GM21360 (cell line): ENCODE measurements around the gene ERCC8.
"Not testable (repeated sequence)": the region's sequence is repeated elsewhere in the genome, so short reads cannot be mapped to it uniquely, and the experiment has no call there.

Source experiments
- ATAC-seq: cut with Tn5 transposase; IDR thresholded peaks from one replicate; pipeline ENCODE4 v1.9.1; 2021; ENCODE audit warnings: mild to moderate bottlenecking, moderate library complexity; ENCODE audit not compliant: unreplicated experiment

ERCC8 gene

DNA sequence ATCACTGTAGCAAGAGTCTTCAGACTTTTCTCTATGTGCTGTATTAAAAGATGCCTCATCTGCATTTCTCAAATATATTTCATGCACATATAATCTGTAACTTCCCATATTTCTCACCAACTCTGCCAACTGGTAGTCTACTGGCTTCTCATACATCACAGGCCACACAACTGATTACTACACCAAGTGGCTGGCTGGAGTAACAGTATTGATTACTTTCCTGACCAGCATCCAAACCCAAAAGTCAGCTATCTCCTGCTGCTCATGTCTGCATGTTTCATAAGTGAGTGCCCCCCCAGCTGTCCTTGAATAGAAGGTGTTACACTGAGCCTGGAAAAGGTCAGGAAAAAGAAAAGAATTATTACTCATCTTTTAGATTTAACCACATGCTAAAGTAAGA, 17.4 kb downstream of the ERCC8 start:
- ATAC-seq, result no peak

DNA sequence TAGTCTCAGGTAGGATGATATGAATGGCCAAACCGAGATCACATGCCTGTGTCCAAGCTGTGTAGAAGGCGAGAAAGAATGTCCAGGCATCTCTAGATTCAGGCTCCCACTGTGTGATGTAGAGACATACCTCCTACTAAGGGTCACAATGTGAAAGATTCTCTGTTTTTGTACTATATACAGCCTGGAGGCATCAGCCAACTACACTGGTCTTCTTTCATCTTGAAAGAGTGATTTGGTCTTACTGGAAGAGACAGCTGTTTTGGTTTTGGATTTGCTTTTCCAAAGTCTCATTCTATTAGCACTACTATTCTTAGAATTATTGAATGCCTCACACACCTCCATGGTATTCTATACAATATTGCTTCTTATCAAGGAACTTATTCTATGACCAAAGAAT, 26.4 kb downstream of the ERCC8 start:
- no peak for ATAC-seq

DNA sequence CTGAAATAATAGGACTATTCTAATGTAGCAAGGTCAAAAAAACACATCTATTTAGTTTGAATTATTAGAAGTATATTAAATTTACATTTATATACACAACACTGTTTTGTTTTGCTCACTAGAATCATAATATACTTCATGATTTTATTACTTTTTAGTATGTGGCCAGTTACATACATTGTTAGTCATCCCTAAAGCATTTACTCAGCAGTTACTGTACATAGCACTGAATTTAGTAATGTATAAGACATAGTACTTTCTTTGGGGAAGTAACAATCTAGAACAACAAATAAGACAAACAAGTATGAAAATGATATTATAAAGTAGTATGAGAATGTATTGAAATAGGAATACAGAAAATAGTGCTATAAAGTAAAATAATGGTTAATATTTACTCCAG, 28.2 kb downstream of the ERCC8 start:
- ATAC-seq, result no peak

DNA sequence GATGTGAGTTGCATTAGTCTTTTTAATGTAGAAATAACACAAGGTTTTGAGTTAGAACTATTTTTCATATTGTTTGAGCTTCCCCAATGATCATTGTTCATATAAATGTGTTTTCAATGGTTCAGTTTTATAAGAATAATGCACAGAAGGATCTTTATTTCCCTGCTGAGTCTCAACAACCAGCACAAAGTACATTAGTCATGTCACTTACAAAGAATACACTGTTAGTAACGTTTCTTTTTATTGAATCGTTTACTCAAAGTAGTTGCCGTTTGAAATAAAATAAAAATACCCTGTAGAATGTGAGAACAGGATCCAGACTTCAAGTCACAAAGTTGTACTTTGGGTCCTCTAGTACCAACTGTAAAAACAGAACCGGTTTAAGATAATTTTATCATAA, 41.5 kb downstream of the ERCC8 start:
- no peak for ATAC-seq

DNA sequence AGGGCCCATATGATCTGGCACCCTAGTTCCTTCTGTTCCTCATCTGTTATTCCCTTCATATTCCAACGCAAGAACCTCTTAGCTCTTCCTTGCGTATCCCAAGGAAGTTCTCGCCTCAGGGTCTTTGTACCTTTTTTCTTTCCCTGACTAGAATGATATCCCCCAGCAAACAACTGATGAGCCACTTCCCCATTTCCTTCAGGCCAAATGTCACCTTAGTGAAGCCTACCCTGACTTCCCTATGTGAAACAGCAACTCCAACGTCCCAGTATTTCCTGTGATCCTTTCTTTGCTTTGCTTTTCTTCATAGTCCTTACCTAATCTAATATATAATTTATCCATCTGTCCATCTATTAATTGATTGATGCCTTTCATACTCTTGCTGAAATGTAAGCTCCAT, 47.9 kb downstream of the ERCC8 start:
- ATAC-seq, result no peak

DNA sequence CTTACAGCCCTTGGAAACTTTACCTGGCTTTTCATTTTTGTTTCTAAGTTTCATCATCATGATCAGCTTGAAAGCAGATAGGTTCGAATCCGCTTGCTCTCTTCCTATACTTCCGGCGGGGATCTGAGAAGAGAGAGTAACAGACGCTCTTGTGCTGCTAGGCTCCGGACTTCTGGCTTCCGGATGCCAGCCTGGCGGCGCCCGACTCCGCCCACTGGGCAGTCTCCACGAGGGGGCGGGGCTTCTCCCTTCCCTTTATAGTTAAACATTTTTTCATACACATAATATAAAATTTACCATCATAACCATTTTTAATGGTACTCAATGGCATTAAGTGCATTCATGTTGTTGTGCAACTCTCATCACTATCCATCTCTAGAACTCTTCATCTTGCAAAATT, 51.3 kb downstream of the ERCC8 start:
- no peak for ATAC-seq

DNA sequence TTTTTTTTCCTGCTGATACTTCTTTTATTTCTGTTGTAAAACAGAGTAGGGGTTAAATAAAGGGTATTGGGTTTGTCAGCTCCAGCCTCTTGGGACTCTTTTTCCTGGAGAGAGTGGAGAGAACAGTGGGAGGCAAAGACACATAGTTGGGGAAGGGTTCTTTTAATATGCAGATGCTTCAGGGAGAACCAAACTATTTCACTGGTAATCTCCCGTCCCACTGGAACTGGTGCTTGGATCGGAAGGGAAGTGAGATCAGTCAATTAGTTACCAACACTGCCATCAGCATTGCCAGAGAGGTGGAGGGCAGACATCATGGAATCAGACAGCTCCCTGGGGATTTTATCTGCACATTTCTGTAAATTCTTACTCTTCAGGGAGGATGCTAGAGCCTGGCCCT, 53.2 kb downstream of the ERCC8 start:
- ATAC-seq, result no peak

DNA sequence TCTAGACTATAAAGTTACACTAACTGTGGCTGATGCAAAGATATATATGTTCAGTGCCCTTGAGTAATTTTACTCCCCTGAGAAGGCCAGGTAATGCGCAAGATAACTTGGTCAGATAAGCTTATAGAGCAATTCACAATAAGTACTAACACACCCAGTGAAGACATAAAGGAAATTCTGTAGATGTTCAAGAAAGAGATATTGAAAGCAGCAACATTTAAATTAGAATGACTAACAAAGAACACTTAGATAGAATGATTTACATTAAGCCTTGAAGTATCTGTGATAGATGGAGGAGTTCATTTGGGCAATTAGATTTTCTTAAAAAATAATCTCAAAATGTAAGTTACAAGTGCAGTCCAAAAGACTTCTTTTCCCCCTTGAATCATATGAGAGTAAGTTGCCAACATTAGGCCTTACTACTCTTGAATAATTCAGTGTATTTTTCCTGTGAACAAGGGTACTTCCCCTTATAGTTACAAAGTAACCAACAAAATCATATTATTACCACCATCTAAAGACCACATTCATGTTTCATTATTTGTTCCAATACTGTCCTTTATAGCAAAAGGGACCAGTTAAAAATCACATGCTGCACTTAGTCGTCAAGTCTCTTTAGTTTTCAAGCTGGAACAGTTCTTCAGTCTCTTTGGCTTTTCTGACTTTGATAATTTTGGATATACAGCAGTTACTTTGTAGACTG, 56.4 kb downstream of the ERCC8 start:
- no peak for ATAC-seq

DNA sequence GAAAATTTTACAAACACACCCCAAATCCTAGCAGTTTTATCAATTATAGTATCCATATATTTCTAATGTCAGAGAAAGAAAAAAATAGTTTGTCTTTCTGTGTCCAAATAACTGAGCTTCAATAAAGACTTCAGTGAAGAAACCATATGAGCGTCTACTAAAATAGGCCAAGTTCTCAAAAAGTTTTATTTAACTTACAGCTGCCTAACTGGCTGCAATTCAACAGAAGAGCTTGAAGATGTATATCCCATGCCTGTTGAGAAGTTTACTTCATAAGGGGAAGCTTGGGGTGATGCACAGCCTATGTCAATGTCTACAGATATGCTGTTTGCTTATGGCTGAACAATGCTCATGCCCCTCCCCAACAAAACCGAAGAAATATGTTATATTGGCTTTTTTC, 57.1 kb downstream of the ERCC8 start:
- no peak for ATAC-seq

DNA sequence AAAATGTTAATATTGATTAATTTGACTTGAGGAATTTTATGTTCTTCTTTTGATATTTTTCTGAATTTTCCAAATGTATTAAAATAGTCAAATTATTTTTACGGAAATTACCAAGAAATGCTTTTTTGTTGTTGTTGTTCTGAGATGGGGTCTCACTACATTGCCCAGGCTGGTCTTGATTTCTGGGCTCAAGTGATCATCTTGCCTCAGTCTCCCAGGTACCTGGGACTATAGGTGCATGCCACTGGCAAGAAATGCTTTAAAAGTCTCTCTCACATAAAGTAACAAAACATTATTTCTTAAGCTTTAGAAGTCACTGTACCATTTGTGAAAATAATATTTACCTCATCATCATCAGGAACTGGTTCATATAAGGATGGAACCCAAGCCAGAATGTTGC, 57.8 kb downstream of the ERCC8 start:
- ATAC-seq, result no peak

DNA sequence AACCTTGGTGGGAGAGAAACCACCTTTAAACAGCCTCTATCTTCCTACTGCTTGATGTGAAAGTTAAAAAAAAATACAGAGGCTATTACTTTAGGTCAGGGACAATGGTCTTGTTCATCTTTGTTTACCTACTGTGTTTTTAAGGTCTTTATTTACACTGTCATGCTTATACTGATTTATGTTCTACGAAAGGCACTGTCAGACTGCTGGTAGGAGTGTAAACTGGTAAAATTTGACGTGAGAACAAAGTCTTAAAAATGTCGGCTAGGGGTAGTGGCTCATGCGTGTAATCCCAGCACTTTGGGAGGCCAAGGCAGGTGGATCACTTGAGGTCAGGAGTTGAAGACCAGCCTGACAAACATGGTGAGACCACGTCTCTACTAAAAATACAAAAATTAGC, 58.7 kb downstream of the ERCC8 start:
- ATAC-seq, result no peak

DNA sequence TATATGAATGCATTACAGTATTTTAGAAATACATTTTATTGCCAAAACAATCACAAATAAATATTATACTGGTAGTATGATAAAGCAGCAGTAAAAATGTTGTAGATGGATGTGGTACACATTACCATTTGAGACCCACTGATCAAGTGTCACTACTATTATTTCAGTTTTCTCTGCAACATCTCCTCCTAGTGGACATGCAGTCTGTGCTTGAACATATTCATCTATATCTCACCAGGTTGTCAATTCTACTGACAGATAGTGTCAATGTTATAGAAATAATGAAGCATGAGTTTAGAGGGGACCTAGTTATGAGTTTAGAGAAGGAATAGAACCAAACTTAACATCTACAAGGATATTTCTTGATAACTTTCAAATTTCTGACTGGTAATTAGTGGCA, 61.6 kb downstream of the ERCC8 start:
- no peak for ATAC-seq

DNA sequence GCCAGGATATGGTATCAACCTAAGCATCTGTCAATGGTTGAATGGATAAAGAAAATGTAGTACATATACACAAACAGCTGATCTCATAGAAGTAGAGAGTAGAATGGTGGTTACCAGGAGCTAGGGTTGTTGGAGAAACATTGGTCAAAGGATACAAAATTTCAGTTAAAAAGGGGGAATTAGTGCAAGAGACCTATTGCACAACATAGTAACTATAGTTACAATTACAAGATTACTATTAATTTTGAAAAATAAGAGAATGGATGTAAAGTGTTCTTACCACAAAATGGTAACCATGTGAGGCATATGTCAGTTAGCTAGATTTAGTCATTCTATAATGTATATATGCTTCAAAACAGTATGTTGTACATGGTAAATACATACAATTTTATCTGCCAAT, 72.0 kb downstream of the ERCC8 start:
- no peak for ATAC-seq

DNA sequence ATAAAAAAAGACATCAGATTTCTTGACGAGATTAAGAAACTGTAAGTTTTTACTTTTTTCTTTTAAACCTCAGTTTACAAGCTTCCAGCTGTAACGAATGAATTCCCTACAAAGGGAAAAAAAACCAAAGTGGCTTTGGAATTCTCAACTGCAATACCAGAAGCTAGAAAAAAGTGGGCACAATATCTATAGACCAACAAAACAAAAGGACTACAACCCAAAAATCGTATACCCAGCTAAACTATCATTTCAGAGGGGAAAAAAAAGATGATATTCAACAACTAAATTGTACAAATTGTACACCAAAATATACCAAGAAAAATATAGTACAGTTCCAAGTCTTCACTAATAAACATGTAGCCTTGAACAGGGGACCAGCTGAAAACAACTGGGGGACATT, 74.0 kb downstream of the ERCC8 start:
- ATAC-seq, result no peak

DNA sequence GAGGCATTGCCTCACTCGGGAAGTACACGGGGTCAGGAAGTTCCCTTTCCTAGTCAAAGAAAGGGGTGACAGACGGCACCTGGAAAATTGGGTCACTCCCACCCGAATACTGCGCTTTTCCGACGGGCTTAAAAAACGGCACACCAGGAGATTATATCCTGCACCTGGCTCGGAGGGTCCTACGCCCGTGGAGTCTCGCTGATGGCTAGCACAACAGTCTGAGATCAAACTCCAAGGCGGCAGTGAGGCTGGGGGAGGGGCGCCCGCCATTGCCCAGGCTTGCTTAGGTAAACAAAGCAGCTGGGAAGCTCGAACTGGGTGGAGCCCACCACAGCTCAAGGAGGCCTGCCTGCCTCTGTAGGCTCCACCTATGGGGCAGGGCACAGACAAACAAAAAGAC, 84.3 kb downstream of the ERCC8 start:
- ATAC-seq, result not testable (repeated sequence)

DNA sequence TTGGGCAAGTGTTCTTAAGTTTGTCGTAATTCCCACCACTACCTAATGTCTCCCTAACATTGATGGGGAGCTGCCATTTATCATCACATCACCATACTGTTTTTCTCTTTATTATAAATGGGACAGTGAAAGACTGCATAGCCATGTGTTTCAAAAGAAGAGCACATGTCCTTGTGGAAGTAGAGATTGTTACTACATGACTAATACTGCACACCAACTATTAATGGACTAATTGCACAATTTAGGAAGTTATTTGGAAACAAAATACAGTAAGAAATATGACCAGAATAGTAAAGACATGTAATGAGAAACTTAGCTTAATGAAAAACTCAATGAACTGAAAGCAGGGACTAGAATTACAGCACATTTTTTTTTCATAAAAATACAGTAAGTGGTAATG, 88.8 kb downstream of the ERCC8 start:
- no peak for ATAC-seq

DNA sequence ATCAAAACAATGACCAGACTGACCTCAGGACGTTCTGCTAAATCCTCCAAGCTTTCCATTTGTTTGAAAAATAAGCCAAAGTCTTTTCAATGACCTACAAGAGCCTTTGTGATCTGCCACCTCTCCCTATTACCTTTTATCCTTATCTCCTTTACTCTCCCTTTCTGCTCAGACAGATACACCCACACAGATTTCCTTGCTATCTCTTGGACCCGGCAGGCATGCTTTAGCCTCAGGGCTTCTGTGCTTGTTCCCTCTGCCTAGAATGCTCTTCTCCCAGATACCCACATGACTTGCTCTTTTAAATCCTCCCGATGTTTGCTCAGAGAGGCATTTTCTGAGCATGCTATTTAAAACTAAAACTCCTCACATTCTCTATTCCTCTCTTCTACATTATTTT, 91.9 kb downstream of the ERCC8 start:
- ATAC-seq, result no peak

DNA sequence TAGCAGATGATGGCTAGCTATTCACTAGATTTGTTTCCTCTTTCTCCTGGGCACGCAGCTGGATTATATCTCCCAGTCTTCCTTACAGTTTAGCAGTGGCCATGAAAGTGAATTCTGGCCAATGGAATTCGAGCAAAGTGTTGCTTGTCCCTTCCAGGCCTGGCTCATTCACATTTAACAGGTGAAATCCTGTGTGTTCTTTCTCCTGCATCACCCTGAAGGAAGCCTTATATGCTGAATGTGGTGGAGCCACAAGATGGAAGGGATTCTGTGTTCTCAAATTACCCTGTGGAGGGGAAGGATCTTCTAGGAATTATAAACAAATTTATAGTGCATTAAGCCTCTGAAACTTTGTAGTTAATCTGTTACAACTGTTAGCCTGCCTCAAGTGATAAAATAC, 92.6 kb downstream of the ERCC8 start:
- no peak for ATAC-seq

DNA sequence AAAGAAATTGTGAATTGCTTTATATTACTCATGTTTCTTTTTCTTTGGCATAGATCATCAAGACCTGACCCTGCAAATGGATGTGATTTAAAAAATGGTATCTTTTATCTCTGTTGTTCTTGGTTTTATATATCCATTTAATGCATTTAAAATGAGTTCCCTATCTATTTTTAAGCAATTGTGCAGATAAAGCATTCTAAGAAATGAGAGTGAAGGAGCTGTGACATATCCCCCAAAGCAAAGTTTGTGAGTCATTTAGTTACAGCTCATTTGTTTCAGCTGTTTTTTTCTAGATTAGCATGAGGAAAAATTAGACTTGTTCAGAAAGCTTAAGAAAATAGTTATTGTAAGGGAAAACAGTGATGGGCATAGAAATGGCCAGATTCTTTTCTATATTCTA, 93.2 kb downstream of the ERCC8 start:
- ATAC-seq, result no peak

DNA sequence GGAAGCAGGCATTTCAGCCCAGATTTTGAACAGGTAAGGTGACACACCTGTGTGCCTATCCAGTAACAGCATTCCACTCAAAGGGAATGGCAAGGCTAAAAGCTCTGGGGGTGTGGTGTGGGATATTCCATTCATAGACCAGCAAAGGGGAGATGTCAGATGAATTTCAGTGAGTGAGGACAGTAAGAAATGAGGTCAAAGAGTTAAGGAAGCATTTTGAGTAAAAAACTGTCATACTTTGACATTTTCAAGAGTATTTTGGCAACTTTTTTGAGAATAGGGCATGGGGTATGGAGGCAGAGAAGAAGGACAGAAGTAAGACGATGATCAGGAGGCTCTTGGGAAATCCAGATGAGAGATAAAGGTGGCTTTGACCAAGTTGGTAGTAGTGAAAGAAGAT, 98.6 kb downstream of the ERCC8 start:
- ATAC-seq, result no peak

DNA sequence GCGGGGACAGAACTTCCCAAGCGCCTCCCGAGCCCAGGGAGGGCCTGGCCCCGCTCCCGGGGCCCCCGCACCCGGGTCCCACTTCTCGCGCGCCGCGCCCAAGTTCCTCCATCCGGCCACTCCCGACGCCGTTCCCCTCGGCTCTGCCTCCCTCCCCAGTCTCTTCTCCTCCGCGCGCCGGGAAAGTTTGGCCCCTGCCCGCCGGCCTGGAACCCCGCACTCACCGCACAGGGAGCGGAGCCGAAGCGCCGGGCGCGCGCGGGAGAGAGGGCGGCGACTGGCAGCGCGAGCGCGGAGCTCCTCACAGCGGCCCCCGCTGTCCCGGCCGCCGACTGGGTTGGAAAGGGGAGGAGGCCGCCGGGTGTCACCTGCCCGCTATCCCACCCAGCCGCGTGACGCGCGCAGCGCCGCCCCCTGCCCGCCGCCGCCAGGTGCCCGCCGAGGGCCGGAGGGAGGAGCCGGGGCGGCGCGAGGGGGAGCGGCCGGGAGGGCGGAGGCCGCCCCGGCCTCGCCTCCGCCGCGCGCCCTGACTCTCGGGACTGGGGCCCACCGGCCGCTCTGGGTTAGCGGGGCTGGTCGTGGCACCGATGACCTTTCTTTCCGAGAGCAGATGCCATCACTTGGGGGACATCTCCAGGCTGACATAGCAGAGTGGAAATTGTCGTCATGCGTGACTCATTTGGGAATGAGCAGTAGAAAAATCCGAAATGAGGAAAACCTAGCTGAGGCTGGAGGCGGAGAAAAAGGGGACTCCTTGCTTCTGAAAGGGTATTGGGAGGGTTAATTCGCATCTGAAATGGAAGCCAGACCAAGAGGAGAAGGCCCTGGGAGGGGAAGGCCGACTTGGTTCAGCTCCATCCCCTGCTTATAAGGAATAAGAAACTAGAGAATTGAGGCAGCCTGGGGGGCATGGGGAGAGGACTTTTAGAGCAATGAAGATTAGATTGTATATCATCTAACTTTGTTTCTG, 100.6 kb downstream of the ERCC8 start, which contains the start of gene ELOVL7:
ELOVL7 (minus strand) TSS at position 334 of the 970 bp plus-strand sequence. CDS start 56,872 bp downstream, outside the sequence.
- ATAC-seq, result peak; percentile 94

DNA sequence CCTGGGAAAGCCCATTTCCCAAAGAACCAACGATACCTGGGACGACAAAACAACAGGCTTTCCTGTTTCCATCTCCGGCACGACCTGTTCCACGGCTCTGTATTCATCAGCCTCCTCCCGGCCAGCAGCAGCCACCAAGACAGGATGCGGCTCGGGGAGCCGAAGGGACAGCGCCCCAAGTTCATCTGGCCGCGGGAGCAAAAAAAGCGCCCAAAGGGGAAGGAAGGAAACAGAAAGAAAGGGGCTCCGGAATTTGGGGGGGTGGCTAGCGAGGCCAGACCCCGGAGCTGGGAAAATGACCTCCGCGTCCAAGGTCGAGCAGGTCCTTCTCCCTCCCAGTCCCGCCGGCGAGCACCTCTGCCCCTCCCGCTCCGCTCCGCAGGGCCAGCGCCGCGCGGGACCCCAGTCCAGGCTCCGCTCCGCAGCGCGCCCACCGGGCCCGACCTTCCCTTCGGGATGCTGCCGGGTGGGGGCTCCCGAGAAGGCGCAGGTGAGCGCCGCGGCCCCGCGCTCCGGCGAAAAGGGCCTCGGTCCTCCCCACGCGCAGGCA, 101.4 kb downstream of the ERCC8 start:
- ATAC-seq, result peak; percentile 17
